Osteocyte (in vitro differentiated cells): ENCODE measurements around the gene RSL1D1. TPM values are rescaled to one million over a fixed set of nuclear protein-coding genes. Genes with fewer than 3 reads are reported as not detected.
A peak's percentile ranks its signal among the peaks of the same experiment; 100 is the strongest.

Source experiments
- DNase-seq: peaks from one replicate; pipeline ENCODE4 v3.0.0; 2021; ENCODE audit warnings: mixed read lengths; ENCODE audit not compliant: unreplicated experiment; ENCODE audit errors: extremely low spot score
- H3K27ac Mint-ChIP-seq: one replicate; pipeline ENCODE4 v1.8.0; 2021; ENCODE audit warnings: mild to moderate bottlenecking, mixed read lengths; ENCODE audit not compliant: unreplicated experiment
- H3K27me3 Mint-ChIP-seq: one replicate; pipeline ENCODE4 v1.8.0; 2021; ENCODE audit warnings: mixed read lengths; ENCODE audit not compliant: unreplicated experiment
- H3K36me3 Mint-ChIP-seq: one replicate; pipeline ENCODE4 v1.8.0; 2021; ENCODE audit warnings: mixed read lengths; ENCODE audit not compliant: unreplicated experiment
- H3K4me1 Mint-ChIP-seq: one replicate; pipeline ENCODE4 v1.8.0; 2021; ENCODE audit warnings: mixed read lengths; ENCODE audit not compliant: unreplicated experiment
- H3K4me3 Mint-ChIP-seq: one replicate; pipeline ENCODE4 v1.8.0; 2021; ENCODE audit warnings: mild to moderate bottlenecking, moderate library complexity, mixed read lengths; ENCODE audit not compliant: unreplicated experiment
- H3K9me3 Mint-ChIP-seq: one replicate; pipeline ENCODE4 v1.8.0; 2021; ENCODE audit warnings: mixed read lengths; ENCODE audit not compliant: unreplicated experiment
- long read RNA-seq: library from polyadenylated mRNA; unstranded; transcript quantifications from one replicate; pipeline ENCODE4 v2.0.0, GENCODE V29; 2021
- total RNA-seq: library from RNA; stranded (reverse); gene quantifications from 2 replicates; pipeline ENCODE4 v1.2.1, GENCODE V29; 2021
- TF ChIP-seq, protein P1 (sequence below): fragments of 200-600 bp; sonication (generic); IDR thresholded peaks from 2 replicates; pipeline ENCODE4 v1.5.0; 2021; ENCODE audit warnings: antibody characterized with exemption, mild to moderate bottlenecking, moderate library complexity

RSL1D1 gene
- 122 and 128 TPM in 2 replicates for total RNA-seq
- long read RNA-seq, full-length matches to known transcripts: 97 of 261 reads
- long read RNA-seq, partial matches to known transcripts: 149 of 261 reads
- long read RNA-seq, other reads (novel, unspliced or antisense): 15 of 261 reads

DNA sequence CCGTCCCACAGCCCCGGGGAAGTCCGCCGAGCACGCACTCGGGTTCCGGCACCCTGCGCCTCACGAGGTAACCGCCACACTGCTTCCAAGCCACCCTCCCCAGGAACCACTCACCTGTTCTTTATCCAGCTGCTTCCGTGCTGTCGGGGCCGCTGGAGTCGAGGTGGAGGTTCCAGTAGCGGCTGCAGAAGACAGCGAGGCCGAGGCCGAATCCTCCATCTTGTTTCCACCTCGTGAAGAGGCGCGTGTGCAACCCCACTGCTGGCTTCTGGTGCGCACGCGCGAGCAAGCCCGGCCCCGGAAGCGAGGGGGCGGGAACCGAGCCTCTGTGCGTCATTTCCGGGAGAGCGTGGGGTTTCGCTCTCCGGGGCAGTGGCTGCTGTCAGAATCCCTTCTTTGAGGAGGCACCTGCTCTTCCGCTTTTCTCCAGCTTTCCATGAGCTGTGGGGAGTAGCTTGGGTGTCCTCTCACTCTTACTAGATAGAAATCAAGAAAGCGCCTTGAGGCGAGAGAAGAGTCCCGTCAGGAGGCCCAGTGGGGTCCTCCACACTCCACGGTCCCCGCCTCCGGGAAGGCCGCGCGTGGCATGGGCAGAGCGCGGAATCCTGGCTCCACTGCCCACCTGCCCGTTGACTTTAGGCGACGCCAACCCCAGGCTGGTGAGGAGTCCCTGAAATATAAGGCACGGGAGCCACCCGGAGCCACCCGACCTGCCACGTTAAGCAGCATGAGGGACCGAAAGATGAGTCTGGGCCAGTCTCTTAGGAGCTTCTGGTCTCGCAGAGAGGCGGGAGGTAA, at the start of gene RSL1D1:
Gene RSL1D1 (minus strand): TSS at position 249 of the 798 bp plus-strand sequence. CDS start 30 bp downstream, at position 219.
- H3K36me3 Mint-ChIP-seq: peaks cover 20% of the 10 kb centered on the region
- H3K9me3 Mint-ChIP-seq: no peaks in the 10 kb centered on the region
- peak within 1 kb of the TSS; percentile 98 for H3K4me3 Mint-ChIP-seq
- H3K27ac Mint-ChIP-seq: peak within 1 kb of the TSS; percentile 92
- peaks cover 36% of the 10 kb centered on the region for H3K4me1 Mint-ChIP-seq
- DNase-seq: peak; percentile 97
- TF ChIP-seq, protein P1, sequence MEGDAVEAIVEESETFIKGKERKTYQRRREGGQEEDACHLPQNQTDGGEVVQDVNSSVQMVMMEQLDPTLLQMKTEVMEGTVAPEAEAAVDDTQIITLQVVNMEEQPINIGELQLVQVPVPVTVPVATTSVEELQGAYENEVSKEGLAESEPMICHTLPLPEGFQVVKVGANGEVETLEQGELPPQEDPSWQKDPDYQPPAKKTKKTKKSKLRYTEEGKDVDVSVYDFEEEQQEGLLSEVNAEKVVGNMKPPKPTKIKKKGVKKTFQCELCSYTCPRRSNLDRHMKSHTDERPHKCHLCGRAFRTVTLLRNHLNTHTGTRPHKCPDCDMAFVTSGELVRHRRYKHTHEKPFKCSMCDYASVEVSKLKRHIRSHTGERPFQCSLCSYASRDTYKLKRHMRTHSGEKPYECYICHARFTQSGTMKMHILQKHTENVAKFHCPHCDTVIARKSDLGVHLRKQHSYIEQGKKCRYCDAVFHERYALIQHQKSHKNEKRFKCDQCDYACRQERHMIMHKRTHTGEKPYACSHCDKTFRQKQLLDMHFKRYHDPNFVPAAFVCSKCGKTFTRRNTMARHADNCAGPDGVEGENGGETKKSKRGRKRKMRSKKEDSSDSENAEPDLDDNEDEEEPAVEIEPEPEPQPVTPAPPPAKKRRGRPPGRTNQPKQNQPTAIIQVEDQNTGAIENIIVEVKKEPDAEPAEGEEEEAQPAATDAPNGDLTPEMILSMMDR: no peak
- no peaks in the 10 kb centered on the region for H3K27me3 Mint-ChIP-seq

DNA sequence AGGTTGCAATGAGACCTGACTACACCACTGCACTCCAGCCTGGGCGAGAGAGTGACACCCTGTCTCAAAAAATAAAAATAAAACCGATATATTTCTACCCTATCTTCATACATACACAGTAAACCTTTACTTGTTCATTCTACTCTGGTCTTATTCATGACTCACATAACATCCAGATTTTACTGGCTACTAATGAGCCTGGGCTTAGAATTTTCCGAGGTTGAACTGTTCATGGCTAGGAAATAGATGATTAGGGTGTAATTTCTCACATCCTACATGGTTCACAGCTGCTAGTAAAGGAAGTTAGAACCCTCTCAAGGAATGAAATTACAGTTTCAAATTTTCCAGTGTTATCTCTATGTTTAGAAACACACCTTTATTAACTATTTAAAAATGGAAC, 49.7 kb upstream of the RSL1D1 start:
- Mint-ChIP-seq H3K4me1 (peaks cover 25% of the 10 kb centered on the region), H3K27me3 (no peaks in the 10 kb centered on the region), H3K4me3 (no peak overlapping the region), H3K9me3 (no peaks in the 10 kb centered on the region), H3K36me3 (peaks cover 3% of the 10 kb centered on the region), H3K27ac (no peak overlapping the region)
- DNase-seq: no peak
- TF ChIP-seq, protein P1: no peak

DNA sequence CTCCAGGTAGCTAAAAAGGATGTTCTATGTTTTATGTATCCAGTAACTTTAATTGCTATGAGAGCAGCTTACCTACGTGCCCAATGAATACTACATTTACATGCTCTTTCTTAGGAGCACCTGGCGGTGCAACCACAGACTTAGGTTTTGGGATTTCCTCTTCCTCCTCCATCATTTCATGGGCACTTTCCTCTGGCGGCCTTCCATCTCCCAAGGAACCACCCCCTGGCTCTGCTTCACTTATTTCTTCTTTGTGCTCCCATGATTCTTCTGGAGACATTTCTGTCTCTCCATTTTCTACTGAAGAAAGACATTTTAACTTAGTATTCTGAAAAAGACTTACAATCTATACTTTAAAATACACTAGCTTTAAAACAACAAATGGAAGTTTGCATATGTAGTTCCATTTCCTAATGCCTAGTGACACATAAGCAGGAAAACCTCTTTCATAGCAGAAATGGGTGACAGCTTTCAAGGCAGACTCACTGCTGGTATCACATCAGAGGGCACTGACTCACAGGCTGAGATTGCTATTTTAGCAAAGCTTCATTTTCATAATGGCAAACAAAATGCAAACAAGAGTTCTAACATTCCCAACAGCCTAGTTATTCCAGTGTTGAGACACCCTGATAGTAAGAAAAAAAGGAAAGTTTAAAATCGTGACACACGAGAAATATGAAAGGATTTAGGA, 45.3 kb upstream of the RSL1D1 start:
- TF ChIP-seq, protein P1: no peak
- no peak for DNase-seq
- peak overlapping the region; percentile 82 for H3K27ac Mint-ChIP-seq
- H3K4me1 Mint-ChIP-seq: peaks cover 23% of the 10 kb centered on the region
- H3K36me3 Mint-ChIP-seq: peaks cover 16% of the 10 kb centered on the region
- no peaks in the 10 kb centered on the region for H3K27me3 Mint-ChIP-seq
- no peaks in the 10 kb centered on the region for H3K9me3 Mint-ChIP-seq
- peak overlapping the region; percentile 1 for H3K4me3 Mint-ChIP-seq

DNA sequence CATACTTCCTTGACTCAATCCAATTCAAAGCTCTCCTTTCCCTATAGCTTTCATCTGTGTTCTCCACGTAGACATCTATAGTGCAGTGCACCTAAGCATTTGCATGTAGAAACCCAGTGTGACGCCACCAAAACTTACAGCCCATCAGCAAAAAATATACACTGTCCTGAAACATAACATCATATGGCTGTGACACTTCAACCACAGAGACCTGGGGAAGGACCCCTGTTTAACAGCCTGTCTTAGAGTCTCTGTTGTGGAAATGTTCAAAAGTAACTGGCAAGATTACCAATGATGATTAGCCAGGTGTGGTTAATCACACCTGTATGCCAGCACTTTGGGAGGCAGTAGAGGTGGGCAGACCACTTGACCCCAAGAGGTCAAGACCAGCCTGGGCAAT, 42.2 kb upstream of the RSL1D1 start:
- peak overlapping the region; percentile 4 for H3K27ac Mint-ChIP-seq
- DNase-seq: no peak
- no peaks in the 10 kb centered on the region for H3K27me3 Mint-ChIP-seq
- no peaks in the 10 kb centered on the region for H3K9me3 Mint-ChIP-seq
- H3K36me3 Mint-ChIP-seq: peaks cover 25% of the 10 kb centered on the region
- H3K4me1 Mint-ChIP-seq: peaks cover 23% of the 10 kb centered on the region
- TF ChIP-seq, protein P1: no peak
- H3K4me3 Mint-ChIP-seq: no peak overlapping the region

DNA sequence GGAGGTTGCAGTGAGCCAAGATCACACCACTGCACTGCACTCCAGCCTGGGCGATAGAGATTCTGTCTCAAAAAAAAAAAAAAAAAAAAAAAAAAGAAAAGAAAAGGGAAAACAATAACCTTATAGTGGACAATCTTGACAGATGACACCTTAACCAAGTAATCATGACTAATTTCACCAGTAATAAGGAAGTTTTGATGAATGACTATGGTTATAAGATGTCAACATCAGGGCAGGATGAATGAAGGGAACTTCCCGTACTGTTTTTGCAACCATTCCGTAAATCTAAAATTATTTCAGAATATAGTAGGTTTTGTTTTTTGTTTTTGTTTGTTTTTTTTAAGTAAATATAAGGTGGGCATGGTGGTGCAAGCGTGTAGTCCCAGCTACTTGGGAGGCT, 41.4 kb upstream of the RSL1D1 start:
- H3K27me3 Mint-ChIP-seq: no peaks in the 10 kb centered on the region
- H3K36me3 Mint-ChIP-seq: peaks cover 25% of the 10 kb centered on the region
- H3K27ac Mint-ChIP-seq: no peak overlapping the region
- peaks cover 17% of the 10 kb centered on the region for H3K4me1 Mint-ChIP-seq
- DNase-seq: no peak
- TF ChIP-seq, protein P1: no peak
- H3K4me3 Mint-ChIP-seq: no peak overlapping the region
- H3K9me3 Mint-ChIP-seq: no peaks in the 10 kb centered on the region
